HG03196 (cell line): ENCODE results near the gene APLF.

ENCODE experiments used
- ATAC-seq: cut with Tn5 transposase; IDR thresholded peaks from one replicate; pipeline ENCODE4 v1.9.1; 2021; ENCODE audit not compliant: unreplicated experiment

The APLF gene

GRCh38 chr2:68627615-68628014 lies 160.2 kb downstream of the APLF start:
- ATAC-seq, result no peak
